ENCODE data around the gene KCNB1.

The KCNB1 gene

GRCh38 chr20:49400410-49400809 is 82.1 kb downstream of the KCNB1 start:
- H3K4me3 ChIP-seq (ENCODE audit: low read depth, low read length) = no peak overlapping the region
- TF ChIP-seq CTCF (IDR thresholded peaks at IDR 0.05; ENCODE audit: low read depth, low read length) = no peak
- no peaks in the 10 kb centered on the region for H3K9me3 ChIP-seq
- no peaks in the 10 kb centered on the region for H3K36me3 ChIP-seq
- no peaks in the 10 kb centered on the region for H3K4me1 ChIP-seq
- DNase-seq = no peak
- no peaks in the 10 kb centered on the region for H3K27me3 ChIP-seq

GRCh38 chr20:49399329-49399728 is 83.1 kb downstream of the KCNB1 start:
- H3K4me3 ChIP-seq (ENCODE audit: low read depth, low read length) = no peak overlapping the region
- no peaks in the 10 kb centered on the region for H3K9me3 ChIP-seq
- no peak for TF ChIP-seq CTCF (IDR thresholded peaks at IDR 0.05; ENCODE audit: low read depth, low read length)
- H3K36me3 ChIP-seq = no peaks in the 10 kb centered on the region
- DNase-seq = no peak
- H3K27me3 ChIP-seq = no peaks in the 10 kb centered on the region
- no peaks in the 10 kb centered on the region for H3K4me1 ChIP-seq

- Histone ChIP-seq H3K4me1 (no peaks in the 10 kb centered on the region), H3K4me3 (ENCODE audit: low read depth, low read length) (no peak overlapping the region), H3K36me3 (no peaks in the 10 kb centered on the region), H3K27me3 (no peaks in the 10 kb centered on the region), H3K9me3 (no peaks in the 10 kb centered on the region)
- no peak for DNase-seq
- TF ChIP-seq CTCF (IDR thresholded peaks at IDR 0.05; ENCODE audit: low read depth, low read length) = no peak
Observed at GRCh38 chr20:49398401-49399144, 83.9 kb downstream of the KCNB1 start.

- no peaks in the 10 kb centered on the region for H3K27me3 ChIP-seq
- DNase-seq = no peak
- no peaks in the 10 kb centered on the region for H3K4me1 ChIP-seq
- H3K4me3 ChIP-seq (ENCODE audit: low read depth, low read length) = no peak overlapping the region
- H3K36me3 ChIP-seq = no peaks in the 10 kb centered on the region
- no peak for TF ChIP-seq CTCF (IDR thresholded peaks at IDR 0.05; ENCODE audit: low read depth, low read length)
- no peaks in the 10 kb centered on the region for H3K9me3 ChIP-seq
Observed at GRCh38 chr20:49397525-49397924, 84.9 kb downstream of the KCNB1 start.

- no peak overlapping the region for H3K4me3 ChIP-seq (ENCODE audit: low read depth, low read length)
- no peaks in the 10 kb centered on the region for H3K4me1 ChIP-seq
- no peaks in the 10 kb centered on the region for H3K36me3 ChIP-seq
- H3K9me3 ChIP-seq = no peaks in the 10 kb centered on the region
- no peak for TF ChIP-seq CTCF (IDR thresholded peaks at IDR 0.05; ENCODE audit: low read depth, low read length)
- no peak for DNase-seq
- no peaks in the 10 kb centered on the region for H3K27me3 ChIP-seq
Observed at GRCh38 chr20:49396230-49396629, 86.2 kb downstream of the KCNB1 start.

GRCh38 chr20:49395659-49396058 is 86.8 kb downstream of the KCNB1 start:
- Histone ChIP-seq H3K36me3 (no peaks in the 10 kb centered on the region), H3K27me3 (no peaks in the 10 kb centered on the region), H3K9me3 (no peaks in the 10 kb centered on the region), H3K4me1 (no peaks in the 10 kb centered on the region), H3K4me3 (ENCODE audit: low read depth, low read length) (no peak overlapping the region)
- TF ChIP-seq CTCF (IDR thresholded peaks at IDR 0.05; ENCODE audit: low read depth, low read length) = no peak
- no peak for DNase-seq
